HG03064 (cell line): ENCODE results near the gene TBL1X.

Experiments used
- ATAC-seq: cut with Tn5 transposase; IDR thresholded peaks from one replicate; pipeline ENCODE4 v1.9.1; 2021; ENCODE audit warnings: low read depth; ENCODE audit not compliant: unreplicated experiment

TBL1X gene

DNA sequence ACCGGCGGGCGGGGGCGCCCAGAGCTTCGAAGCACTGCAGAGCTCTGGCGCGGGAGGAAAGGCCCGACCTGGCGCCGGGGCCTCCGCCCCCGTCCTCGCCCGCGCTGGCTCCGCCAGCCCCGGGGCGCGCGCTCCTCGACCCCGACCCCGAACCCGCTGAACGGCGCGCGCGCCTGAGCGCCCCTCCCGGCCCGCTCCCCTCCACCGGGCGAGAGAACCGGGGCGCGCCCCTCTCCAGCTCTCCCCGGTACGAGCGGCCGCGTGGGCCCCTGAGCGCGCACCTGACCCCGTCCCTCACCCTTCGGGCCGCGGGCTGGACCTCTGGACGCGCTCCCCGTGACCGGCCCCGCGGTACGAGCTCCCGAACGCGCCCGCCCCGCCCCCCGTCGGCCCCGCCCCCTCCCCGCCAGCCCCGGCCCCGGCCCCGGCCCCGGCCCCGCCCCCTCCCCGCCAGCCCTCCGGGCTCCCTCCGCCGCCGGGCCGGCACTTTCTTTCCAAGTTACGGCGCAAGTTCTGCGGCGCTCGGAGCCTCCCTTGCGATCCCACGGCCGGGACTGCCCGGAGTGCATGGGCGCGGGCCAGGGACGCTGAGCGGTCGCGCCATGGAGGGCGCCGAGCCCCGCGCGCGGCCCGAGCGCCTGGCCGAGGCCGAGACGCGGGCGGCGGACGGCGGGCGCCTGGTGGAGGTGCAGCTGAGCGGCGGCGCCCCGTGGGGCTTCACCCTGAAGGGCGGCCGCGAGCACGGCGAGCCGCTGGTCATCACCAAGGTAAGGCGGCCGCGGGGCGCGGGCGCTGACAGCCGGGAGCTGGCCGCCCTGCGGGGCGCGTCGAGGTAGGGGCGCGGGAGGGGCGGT, 321.3 kb downstream of the TBL1X start, which contains the start of gene SHROOM2:
Gene SHROOM2 (plus strand): TSS at position 486 of the 854 bp plus-strand sequence. CDS start 117 bp downstream, at position 603.
- no peak for ATAC-seq

DNA sequence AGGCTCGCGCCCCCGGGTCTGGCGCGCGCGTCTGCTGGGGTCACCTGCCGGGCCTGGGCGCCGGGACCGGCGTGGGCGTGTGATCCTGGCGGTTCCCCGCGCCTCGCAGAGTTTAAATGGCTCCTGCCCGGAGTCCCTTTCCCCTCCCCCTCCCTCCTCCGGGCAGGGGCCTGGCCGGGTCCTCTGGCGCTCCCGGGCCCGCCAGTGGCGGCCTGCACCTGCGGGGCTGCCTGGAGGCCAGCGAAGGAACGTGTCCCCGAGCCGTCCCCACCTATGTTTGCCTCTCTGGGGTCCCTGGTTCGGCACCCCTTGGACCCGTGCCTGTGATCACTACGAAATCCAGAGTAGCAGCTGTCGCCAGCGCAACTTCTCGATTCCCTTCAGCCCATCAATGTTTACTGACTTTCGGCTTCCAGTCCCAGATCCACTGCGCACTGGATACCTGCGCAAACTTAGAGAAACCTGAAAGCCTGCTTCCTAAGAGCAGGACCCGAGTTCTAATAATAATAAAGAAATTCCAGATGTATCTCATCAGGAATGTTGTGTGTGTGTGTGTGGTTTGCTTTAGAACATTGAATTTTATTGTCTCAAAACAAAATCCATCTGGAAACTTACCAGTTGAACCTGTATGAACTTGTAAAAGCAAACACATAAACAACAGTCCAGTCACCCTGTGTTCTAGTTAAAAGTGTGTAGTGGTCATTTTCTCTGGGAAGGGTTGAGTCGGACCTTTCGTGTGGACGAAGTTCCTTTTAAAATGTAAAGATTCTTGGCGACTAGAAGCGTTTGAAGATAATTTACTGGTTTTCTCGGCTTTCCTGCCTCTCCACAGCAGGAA, 322.2 kb downstream of the TBL1X start:
- no peak for ATAC-seq

DNA sequence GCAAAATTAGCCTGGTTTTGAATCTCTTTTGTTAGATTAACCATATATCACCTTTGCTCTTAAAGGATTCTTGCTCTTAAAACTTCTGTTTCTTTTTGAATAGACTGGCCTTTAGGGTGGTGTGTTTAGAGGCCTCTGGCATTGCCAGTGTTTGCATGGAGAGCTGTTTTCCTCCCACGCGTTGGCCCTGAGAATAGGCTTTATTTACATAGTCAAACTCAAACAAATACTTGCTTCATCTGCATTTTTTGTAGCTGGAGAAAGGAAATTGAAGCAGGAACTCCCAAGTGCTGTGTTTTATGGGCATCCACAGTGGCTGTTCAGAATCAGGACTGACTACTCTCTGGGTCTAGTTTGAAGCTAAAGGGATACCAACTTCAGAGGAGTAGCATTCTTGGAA, 324.1 kb downstream of the TBL1X start:
- ATAC-seq, result no peak

DNA sequence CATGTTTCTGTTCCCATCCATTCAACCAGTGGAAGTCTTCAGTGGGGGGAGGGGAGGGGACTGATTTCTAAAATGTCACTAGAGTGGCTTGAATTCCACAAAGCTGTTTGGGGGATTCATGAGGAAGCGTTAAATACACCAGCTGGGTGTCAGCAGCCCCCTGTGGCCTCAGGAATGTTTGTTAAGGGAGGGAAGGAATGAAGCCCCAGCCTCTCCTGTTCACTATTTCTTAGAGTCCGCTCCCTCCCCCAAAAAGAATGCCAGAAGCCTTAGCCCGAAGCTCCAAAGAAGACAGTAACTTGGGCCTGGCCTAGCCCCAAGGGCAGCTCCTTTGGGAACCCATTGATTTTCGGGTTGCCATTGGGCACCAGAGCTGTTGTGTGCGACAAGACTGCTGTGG, 324.7 kb downstream of the TBL1X start:
- ATAC-seq, result no peak
